Fibroblast of peridontal ligament (primary cell): ENCODE data around the gene REX1BD.

Source experiments
- DNase-seq: peaks from one replicate; pipeline ENCODE4 v3.0.0-alpha.2; 2010; ENCODE audit errors: extremely low read depth

Gene REX1BD

GRCh38 chr19:18603255-18603957 lies 14.8 kb downstream of the REX1BD start:
- DNase-seq, result no peak

GRCh38 chr19:18603958-18604819 lies 15.6 kb downstream of the REX1BD start:
- no peak for DNase-seq

- no peak for DNase-seq
Observed at GRCh38 chr19:18604820-18605159, 16.2 kb downstream of the REX1BD start.

GRCh38 chr19:18605196-18605545 lies 16.6 kb downstream of the REX1BD start:
- DNase-seq, result no peak

GRCh38 chr19:18605546-18606280 lies 17.1 kb downstream of the REX1BD start:
- DNase-seq, result no peak

- no peak for DNase-seq
Observed at GRCh38 chr19:18606281-18607225, 18.0 kb downstream of the REX1BD start, which contains the start of gene CRLF1. Gene CRLF1, minus strand, starts transcription at chr19:18606799. Its CDS starts 143 bp downstream, at chr19:18606656.

- DNase-seq, result no peak
Observed at GRCh38 chr19:18607226-18608101, 18.9 kb downstream of the REX1BD start.

GRCh38 chr19:18608102-18608804 lies 19.7 kb downstream of the REX1BD start:
- DNase-seq, result no peak

- no peak for DNase-seq
Observed at GRCh38 chr19:18608805-18609716, 20.5 kb downstream of the REX1BD start.

- no peak for DNase-seq
Observed at GRCh38 chr19:18609717-18610051, 21.1 kb downstream of the REX1BD start.

GRCh38 chr19:18610245-18610555 lies 21.6 kb downstream of the REX1BD start:
- DNase-seq, result no peak

- no peak for DNase-seq
Observed at GRCh38 chr19:18610556-18611326, 22.1 kb downstream of the REX1BD start.

GRCh38 chr19:18611327-18612050 lies 22.9 kb downstream of the REX1BD start:
- no peak for DNase-seq

- no peak for DNase-seq
Observed at GRCh38 chr19:18612051-18612771, 23.6 kb downstream of the REX1BD start.

GRCh38 chr19:18612772-18613588 lies 24.4 kb downstream of the REX1BD start, which contains the start of gene TMEM59L:
Gene TMEM59L, plus strand, starts transcription at chr19:18612870. Its CDS starts 89 bp downstream, at chr19:18612959.
- DNase-seq, result no peak
